Right ventricle myocardium inferior (tissue), 1 donor: ENCODE measurements around the gene UGGT2. TPM values are rescaled to one million over a fixed set of nuclear protein-coding genes. Genes with fewer than 3 reads are reported as not detected.
"Not testable (repeated sequence)": the region's sequence is repeated elsewhere in the genome, so short reads cannot be mapped to it uniquely, and the experiment has no call there.

ENCODE experiments used
- ATAC-seq: fragments of 200-7000 bp; cut with Tn5 transposase; one replicate; pipeline ENCODE4 v1.9.1; 2020; ENCODE audit warnings: mild to moderate bottlenecking, moderate library complexity
- DNase-seq: peaks from one replicate; pipeline ENCODE4 v3.0.0; 2021; ENCODE audit errors: missing footprints
- intact Hi-C: fragments of 100-400 bp; cut with DNase I; formaldehyde crosslinking; loops from one replicate; pipeline ENCODE4 v1.11.0; 2022
- total RNA-seq: library from RNA; stranded (reverse); fragmentation: NEBNext Ultra II Directional; extraction: Animal tissue kit (Norgen Biotek cat#: 25700); gene quantifications from one replicate; pipeline ENCODE4 v1.2.1, GENCODE V29; 2021
- donor health status: DM: no; HTN: yes; CAD: no; lungs with severe emphysema.

Gene UGGT2
- total RNA-seq, 1 donor from 2014 or later = 10.0 TPM

DNA sequence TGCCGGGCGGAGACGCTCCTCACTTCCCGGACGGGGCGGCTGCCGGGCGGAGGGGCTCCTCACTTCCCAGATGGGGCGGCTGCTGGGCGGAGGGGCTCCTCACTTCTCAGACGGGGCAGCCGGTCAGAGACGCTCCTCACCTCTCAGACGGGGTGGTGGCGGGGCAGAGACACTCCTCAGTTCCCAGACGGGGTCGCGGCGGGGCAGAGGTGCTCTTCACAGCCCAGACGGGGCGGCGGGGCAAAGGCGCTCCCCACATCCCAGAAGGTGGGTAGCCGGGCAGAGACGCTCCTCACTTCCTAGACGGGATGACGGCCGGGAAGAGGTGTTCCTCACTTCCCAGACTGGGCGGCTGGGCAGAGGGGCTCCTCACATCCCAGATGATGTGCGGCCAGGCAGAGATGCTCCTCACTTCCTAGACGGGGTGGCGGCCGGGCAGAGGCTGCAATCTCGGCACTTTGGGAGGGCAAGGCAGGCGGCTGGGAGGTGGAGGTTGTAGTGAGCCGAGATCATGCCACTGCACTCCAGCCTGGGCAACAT is 124.8 kb downstream of the UGGT2 start:
- ATAC-seq, DNase-seq, intact Hi-C loops: not testable (repeated sequence)

DNA sequence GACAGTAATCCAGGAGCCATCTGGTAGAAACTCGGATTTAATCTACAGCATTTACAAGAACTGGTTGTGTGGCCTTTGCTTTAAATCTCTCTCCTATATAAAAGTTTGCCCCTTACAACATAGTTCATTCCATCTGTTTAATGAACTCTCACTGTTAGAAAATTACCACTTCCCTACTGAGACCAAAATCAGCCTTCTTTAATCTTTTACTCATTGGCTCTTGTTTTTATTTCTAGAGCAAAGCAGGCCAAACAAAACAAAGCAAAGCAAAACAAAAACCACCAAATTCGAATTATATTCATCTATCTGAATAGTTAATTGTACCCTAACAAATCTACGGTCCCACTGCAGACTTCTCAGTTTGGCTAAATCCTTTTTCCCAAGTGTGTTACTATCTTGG is 127.0 kb downstream of the UGGT2 start:
- DNase-seq = no peak
- intact Hi-C loops = no loop called here
- no peak for ATAC-seq

DNA sequence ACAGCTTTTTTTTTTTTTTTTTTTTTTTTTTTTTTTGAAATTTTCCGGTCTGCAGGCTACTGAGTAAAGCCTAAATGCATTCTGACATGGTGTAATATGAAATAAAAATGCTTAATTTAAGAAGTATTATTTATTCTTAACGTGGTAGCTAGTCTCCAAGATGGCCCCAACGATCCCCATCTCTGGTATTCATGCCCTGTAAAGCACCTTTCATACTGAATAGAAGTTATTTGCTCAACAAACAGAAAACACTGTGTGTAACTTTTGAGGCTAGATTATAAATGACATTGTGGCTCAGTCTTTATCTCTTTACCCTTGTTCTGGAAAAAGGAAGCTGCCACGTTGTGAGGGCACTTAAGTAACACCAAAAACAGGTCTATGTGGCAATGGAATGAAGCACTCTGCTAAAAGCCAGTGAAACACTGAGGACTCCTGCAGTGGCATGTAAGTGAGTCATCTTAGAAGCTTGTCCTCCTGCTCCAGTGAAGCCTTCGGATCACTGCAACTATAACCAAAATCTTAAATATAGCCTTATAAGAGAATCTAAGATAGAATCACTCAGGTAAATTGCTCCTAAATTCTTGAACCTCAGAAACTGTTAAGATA is 128.7 kb downstream of the UGGT2 start:
- intact Hi-C loops = no loop called here
- DNase-seq (no peak), ATAC-seq (no peak)

DNA sequence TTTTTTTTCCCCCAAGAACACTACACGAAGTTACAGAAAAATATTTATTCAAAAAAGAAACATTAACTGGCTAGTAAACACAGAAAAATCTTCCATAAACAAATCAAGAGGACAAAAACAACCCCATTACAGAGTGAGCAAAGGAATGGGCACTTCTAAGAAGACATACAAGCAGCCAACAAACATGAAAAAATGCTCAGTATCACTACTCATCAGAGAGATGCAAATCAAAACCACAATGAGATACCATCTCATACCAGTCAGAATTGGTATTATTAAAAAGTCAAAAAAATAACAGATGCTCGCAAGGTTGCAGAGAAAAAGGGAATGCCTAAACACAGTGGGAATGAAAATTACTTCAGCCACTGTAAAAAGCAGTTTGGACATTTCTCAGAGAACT is 131.7 kb downstream of the UGGT2 start:
- ATAC-seq (no peak), DNase-seq (no peak)
- intact Hi-C loops = no loop called here

DNA sequence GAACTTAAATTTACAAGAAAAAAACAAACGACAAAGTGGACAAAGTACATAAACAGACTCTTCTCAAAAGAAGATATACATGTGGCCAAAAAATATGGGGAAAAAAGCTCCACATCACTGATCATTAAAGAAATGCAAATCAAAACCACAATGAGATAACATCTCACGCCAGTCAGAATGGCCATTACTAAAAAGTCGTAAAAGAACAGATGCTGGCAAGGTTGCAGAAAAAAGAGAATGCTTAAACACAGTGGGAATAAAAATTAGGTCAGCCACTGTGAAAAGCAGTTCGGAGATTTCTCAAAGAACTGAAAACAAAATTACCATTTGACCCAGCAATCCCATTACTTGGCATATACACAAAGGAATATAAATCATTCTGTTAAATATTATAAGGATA is 132.7 kb downstream of the UGGT2 start:
- ATAC-seq (no peak), DNase-seq (no peak)
- intact Hi-C loops = no loop called here

DNA sequence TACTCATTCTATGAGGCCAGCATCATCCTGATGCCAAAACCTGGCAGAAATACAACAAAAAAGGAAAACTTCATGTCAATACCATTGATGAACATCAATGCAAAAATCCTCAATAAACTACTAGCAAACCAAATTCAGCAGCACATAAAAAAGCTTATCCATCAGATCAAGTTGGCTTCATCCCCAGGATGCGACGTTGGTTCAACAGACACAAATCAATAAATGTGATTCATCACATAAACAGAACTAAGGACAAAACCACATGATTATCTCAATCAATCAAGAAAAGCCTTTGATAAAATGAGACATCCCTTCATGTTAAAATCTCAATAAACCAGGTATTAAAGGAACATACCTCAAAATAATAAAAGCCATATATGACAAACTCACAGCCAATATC is 134.3 kb downstream of the UGGT2 start:
- no peak for ATAC-seq
- intact Hi-C loops = no loop called here
- no peak for DNase-seq

DNA sequence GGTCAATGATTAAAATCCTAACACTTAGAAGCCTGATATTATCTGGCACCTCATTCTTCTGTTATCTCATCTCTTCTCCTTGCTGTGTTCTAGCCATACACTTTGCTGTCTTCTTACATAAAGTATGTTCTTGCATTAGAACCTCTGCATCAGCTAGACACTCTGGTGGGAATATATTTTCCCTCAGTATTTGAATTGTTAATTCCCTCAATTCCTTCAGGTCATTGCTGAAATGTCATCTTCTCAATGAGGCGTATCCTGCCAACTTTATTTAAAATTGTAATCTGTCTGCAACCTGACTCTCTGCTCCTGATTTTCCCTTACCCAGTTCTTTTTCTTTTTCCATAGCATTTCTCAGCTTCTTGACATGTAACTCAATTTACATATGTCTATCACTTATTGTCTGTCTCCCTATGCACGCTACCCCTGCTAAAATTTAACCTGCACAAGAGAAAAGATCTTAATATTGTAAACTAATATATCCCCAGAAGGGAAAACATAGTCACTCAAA is 138.2 kb downstream of the UGGT2 start:
- intact Hi-C loops = no loop called here
- DNase-seq (no peak), ATAC-seq (no peak)

DNA sequence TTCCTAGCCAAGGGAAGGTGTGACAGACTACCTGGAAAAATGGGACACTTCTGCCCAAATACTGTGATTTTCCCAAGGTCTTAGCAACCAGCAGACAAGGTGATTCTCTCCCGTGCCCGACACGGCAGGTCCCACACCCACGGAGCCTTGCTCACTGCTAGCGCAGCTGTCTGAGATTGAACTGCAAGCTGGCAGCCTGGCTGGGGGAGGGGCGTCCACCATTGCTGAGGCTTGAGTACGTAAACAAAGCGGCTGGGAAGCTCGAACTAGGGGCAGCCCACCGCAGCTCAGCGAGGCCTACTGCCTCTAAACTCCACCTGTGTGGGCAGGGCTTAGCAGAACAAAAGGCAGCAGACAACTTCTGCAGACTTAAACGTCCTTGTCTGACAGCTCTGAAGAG is 146.2 kb downstream of the UGGT2 start:
- intact Hi-C loops = no loop called here
- no peak for ATAC-seq

DNA sequence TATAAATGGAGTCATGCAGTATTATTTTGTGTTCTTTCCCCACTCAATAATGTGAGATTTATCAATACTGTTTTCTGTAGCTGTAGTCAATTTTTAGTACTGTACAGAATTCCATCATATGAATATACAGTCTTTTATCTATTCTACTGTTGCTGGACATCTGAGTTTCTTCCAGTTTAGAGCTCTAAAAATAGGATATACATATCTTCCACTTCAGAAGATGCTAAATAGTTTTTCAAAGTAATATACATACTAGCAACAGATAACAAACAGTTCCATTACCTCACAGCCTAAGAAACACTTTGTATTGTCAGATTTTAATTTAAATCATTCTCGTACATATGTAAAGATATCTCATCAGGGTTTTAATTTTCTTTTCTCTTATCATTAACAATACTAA is 149.6 kb downstream of the UGGT2 start:
- ATAC-seq = no peak
- intact Hi-C loops = no loop called here
- DNase-seq = no peak

More for the DNA sequence above, 146.2 kb downstream of the UGGT2 start:
- DNase-seq = no peak

DNA sequence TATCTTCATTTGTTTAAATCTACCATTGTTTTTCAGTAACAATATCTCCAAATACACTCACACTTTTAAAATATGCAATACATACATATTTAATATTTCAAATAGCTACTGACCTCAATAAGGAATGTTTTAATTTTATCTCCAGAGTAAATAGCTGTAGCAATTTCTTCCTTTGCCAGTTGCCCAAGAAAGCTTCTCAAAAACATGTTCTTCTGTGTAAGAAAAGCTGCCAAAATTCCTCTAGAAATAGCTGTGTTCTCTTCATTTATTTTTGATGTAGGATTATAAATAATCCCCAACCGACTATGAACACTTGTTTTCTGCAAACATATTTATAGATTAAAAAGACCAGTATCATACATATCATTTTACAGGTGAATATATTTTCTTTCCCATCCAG is 150.5 kb downstream of the UGGT2 start:
- DNase-seq (no peak), ATAC-seq (no peak)
- intact Hi-C loops = no loop called here

DNA sequence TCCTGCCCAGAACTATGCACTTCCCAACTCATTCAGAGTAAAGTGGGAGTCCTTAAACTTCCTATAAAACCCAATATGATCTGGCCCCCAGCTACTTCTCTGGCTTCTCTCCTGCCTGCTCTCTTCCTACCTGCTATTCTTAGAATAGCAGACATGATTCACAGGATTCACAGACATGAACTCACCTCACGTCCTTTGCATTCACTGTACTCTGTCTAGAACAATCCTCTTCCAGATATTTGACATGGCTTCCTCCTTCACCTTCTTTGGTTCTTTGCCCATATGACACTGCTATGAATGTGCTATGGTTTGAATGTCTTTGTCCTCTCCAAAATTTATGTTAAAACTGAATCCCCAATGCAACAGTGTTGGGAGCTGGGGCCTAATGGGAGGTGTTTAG is 154.9 kb downstream of the UGGT2 start:
- ATAC-seq (no peak), DNase-seq (no peak)
- intact Hi-C loops = no loop called here

DNA sequence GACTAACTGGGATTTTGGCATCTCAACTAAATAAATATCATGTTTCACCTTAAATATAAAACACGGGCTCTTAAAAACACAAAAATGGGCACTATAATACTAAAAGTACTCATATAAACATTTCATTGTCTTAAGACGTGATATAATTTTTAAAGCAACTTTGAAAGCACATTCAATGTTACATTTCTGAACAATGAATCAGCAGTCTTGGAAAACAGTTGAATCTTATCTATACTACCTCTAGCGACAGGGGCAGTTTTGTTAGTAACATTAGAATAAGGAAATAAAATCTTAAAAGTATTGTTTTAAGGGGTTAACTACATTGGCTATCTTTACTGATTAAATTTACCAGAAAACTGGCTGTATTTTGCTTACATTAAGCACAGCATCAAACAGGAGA is 156.9 kb downstream of the UGGT2 start:
- no peak for ATAC-seq
- intact Hi-C loops = no loop called here
- DNase-seq = no peak

DNA sequence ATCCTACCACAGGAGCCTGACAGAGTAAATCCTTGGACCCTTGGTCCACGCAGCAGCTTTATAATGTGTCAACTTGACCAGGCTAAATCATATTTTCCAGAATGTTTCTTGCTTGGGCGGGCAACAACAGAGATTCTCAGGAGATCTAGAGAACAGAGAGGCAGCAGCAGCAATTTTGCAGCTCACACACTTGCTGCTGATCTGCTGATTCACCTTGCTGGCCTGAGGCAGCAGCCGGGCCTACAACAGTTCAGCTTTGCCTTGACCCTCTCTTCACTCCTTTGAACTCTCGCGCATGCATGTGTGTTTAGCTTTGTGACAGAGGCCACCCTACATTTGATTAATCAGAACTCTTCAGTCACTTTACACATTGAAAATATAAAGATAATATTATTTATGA is 159.3 kb downstream of the UGGT2 start:
- intact Hi-C loops = no loop called here
- DNase-seq (no peak), ATAC-seq (no peak)

DNA sequence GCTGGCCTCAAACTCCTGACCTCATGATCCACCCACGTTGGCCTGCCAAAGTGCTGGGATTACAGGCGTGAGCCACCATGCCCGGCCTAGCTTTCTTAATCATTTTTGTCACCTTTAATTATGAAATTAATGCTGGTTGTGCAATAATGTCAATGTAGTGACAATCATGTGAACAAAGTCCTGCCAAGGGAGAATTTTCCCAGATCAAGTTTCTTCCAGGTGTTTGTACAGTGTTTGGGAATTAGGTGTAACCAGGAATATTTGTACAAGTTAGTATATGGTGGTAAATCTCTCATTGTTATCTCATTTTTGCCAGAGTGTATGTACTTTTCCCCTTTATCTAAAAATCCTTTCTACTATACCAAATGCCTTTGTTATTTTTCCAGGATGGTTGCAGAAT is 171.1 kb downstream of the UGGT2 start:
- no peak for DNase-seq
- intact Hi-C loops = no loop called here
- ATAC-seq = no peak

DNA sequence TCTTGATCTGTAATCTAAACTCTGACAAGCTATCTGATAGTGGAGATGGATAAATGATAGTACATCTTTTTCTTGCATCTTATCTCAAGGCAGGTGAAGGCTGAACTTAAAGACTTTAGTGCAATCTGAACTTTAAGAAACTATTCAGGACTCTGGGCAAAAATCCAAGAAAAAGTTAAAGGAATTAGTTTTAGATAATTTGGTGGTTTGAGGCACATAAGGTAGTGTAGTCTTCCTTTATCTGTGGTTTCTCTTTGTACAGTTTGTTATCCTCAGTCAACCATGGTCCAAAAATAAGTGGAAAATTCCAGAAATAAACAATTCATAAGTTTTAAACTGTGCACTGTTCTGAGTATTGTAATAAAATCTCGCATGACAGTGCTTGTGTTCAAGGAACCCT is 172.9 kb downstream of the UGGT2 start:
- intact Hi-C loops = no loop called here
- ATAC-seq (no peak), DNase-seq (no peak)

DNA sequence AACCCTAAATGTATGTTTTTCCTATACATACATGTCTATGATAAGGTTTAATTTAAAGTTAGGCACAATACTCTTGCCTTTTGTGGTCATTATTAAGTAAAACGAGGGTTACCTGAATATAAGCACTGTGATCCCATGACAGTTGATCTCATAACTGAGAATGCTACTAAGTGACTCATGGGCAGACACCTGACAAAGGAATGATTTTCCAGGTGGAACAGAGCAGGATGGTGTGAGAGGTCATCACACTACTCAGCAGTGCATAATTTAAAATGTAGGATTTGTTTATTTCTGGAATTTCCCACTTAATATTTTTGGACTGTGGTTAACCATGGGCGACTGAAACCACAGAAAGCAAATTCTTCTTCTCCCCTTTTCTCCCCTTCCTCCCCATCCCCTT is 178.9 kb downstream of the UGGT2 start:
- intact Hi-C loops = no loop called here
- ATAC-seq (no peak), DNase-seq (no peak)

DNA sequence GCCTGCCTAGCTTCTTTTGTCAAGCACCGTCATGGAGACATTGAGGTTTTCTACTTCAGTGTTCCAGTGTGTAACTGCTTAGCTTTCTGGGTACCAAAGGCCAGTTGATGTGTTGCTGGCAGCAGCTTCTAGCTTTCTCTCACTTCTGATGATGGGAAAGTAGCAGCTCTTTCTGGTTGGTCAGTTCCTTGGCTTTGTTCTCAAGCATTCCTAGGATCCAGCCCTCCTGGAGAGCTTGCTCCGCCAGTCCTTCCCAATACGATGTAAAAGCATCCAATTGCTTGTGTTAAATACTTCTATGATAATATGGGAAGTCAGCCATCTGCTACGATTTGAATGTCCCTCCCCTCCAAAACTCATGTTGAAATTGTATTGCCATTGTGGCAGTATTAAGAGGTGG is 182.8 kb downstream of the UGGT2 start:
- DNase-seq (no peak), ATAC-seq (no peak)
- intact Hi-C loops = no loop called here

DNA sequence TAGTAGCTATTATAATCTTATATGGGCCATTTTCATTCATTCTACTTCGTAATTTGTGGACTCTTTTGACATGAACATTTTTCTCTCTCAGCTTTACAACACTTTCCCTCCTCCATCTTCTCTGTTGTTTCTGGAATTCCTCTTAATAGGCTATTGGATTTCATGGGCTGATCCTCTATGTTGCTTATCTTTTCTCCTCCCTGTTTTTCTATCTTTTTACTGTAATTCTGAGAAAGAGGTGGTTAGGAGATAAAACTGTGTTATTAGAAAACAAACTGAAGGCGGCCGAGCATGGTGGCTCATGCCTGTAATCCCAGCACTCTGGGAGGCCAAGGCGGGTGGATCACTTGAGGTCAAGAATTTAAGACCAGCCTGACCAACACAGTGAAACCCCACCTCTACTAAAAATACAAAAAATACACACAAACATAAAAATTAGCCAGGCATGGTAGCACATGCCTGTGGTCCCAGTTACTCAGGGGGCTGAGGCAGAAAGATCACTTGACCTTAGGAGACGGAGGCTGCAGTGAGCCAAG is 188.1 kb downstream of the UGGT2 start:
- ATAC-seq = no peak
- intact Hi-C loops = no loop called here
- no peak for DNase-seq

DNA sequence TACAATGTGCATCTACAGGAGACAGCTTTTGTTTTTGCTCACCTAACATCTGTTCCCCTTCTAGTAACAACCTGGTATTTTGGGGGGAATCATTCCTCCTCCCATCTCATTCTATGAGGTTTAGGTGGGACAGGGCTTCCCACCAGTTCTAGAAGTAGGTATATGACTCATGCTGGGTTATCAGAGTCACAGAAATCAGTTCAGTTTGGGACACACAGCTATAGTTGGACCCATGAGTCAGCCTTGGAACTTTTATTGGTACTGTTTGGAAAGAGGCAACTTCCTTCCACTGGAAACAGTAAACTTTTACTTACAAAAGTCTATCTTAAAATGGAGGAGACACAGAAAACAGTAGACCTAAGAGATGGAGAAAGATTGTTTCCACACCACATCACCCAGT is 190.8 kb downstream of the UGGT2 start:
- no peak for ATAC-seq
- DNase-seq = no peak
- intact Hi-C loops = no loop called here

DNA sequence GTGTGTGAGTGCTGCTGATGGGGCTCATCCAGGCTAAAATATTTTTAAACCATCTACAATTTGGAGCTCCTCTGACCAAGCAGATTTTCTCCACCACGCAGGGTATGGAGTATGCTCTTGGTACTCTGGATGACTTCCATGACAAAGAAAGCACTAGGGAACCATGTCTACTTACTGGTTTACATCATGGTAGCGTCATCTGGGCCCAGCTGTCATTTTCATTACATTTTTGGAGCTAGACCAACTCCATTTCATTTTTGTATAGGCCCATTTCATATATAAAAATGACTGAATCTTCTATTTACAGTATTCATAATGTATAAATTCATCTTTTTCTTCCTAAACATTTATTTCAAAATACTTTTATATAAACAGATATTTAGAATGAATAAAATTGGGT is 191.9 kb downstream of the UGGT2 start:
- DNase-seq = no peak
- no peak for ATAC-seq
- intact Hi-C loops = no loop called here
